ENCODE data around the gene UMAD1.

DNA sequence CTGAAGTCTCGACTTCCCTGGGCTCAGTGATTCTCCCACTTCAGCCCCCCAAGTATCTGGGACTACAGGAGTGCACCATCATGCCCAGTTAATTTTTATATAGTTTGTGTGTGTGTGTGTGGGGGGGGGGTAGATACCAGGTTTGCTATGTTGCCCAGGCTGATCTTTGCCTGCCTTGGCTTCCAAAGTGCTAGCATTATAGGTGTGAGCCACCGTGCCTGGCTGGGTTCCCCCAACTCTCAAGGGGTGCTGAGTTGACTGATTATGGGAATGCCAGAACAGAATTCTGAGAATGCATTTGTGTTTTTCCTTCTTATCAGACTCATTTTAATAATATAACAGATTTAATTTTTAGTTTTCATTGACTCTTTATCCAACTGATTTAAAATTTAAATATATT lies 58.4 kb downstream of the UMAD1 start:
- TF ChIP-seq, protein P1, sequence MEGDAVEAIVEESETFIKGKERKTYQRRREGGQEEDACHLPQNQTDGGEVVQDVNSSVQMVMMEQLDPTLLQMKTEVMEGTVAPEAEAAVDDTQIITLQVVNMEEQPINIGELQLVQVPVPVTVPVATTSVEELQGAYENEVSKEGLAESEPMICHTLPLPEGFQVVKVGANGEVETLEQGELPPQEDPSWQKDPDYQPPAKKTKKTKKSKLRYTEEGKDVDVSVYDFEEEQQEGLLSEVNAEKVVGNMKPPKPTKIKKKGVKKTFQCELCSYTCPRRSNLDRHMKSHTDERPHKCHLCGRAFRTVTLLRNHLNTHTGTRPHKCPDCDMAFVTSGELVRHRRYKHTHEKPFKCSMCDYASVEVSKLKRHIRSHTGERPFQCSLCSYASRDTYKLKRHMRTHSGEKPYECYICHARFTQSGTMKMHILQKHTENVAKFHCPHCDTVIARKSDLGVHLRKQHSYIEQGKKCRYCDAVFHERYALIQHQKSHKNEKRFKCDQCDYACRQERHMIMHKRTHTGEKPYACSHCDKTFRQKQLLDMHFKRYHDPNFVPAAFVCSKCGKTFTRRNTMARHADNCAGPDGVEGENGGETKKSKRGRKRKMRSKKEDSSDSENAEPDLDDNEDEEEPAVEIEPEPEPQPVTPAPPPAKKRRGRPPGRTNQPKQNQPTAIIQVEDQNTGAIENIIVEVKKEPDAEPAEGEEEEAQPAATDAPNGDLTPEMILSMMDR (IDR thresholded peaks at IDR 0.05; ENCODE audit: insufficient read depth, low read depth, low read length), result no peak
- no peak for TF ChIP-seq EZH2 (IDR thresholded peaks at IDR 0.05; ENCODE audit: insufficient read depth, low read length)
